ENCODE results near the gene FAM124B.

FAM124B gene

DNA sequence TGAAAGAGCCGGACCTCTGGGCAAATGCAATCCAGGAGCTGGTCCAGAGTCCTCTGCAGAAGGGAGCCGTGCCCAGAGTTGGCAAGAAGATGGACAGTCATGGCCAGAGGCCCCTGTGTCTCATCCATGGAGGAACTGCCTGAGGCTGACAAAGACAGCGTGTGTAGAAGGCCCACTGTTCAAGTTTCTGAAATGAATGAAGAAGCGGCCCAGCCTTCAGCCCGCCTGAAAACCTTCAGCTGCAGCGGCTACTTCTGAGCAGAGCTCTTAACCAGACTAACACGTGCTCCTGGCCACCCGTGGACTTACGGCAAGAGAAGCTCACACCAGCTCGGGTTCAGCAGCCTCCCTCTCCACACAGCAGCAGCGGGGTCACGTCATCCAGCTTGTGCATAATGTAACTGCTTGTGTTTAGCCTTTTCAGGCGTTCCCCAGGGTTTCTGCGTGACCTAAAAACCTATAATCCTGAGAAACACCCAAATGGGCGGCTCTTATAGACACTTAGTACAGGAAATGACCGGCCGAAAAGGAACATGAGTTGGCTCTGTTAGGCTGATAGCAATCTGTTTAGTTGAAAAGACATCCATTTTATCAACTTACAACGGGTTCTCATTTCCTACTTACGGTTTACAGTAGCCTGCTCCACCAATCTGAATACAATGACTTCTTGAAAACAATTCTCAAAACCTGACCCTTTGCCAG, at the start of gene FAM124B:
FAM124B (minus strand) TSS at position 467 of the 702 bp plus-strand sequence; CDS start at position 128, 339 bp downstream.
- Mint-ChIP-seq H3K4me3 (peak within 1 kb of the TSS; percentile 59), H3K27me3 (no peaks in the 10 kb centered on the region), H3K4me1 (no peaks in the 10 kb centered on the region), H3K36me3 (no peaks in the 10 kb centered on the region), H3K27ac (peak within 1 kb of the TSS; percentile 35), H3K9me3 (peaks cover 6% of the 10 kb centered on the region)
- ATAC-seq (ENCODE audit: low read depth): peak; percentile 49
- DNase-seq (ENCODE audit: low spot score in 2 of 2): no peak

DNA sequence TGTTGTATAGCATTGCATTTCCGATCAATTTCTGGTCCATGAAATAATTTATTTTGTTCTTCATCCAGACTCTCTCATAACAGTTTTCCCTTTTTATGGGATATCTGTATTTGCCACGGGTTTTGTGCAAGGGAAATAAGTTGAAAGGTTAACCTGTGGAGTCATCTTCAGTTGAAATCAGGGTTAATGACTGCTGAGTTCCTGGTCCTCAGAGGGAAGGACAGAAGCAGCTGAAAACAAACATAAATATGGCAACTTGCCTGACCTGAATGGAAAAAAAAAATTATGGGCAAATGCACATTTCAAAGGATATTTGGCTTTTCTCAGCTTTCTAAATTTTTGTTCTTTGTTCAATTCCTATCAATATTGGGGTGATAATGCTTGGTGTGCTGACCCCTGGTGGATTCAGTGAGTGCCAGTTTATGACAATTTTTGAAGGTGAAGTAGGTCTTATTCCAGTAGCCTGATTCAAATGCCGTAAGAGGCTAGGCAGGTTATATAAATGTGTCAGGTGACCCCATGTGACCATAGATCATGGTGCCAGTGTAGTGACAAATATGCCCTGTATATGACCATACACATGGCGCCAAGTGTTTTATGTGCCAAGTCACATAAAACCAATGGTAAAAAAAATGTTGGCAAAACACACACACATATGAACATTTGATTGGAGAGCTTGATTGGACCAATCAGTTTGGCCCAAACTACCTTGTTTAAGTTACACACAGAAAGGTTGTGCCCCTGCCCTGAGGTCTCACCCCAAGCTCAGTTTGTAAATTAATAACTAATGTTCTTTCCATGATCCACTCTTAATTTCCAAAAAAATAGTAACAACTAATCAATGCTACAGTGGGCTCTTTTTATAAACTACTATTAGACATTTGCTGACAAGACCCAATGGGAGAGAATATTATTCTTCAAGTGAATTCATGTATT, 47.6 kb upstream of the FAM124B start:
- Mint-ChIP-seq H3K4me1 (peaks cover 4% of the 10 kb centered on the region), H3K4me3 (no peak overlapping the region), H3K9me3 (peaks cover 2% of the 10 kb centered on the region), H3K27ac (no peak overlapping the region), H3K27me3 (peaks cover 3% of the 10 kb centered on the region), H3K36me3 (peaks cover 3% of the 10 kb centered on the region)
- DNase-seq (ENCODE audit: low spot score in 2 of 2) (peak in 1 of 2 donors; percentile 11), ATAC-seq (ENCODE audit: low read depth) (peak; percentile 67)

DNA sequence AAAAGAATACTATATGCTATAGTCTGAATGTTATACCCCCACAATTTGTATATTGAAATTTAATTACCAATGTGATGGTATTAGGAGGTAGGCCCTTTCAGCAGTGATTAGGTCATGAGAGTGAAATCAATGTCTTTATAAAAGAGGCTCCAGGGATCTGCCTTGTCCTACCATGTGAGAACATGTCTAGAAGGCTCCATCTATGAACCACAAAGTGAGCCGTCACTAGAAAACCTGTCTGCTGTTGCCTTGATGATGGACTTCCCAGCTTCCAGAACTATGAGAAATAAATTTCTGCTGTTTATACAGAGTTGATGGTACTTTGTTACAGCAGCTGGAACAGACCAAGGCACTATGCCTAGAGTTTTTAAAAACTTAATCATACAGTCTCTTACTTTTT, 46.3 kb upstream of the FAM124B start:
- ATAC-seq (ENCODE audit: low read depth): no peak
- Mint-ChIP-seq H3K27me3 (peaks cover 8% of the 10 kb centered on the region), H3K4me3 (no peak overlapping the region), H3K4me1 (peaks cover 6% of the 10 kb centered on the region), H3K9me3 (no peaks in the 10 kb centered on the region), H3K36me3 (no peaks in the 10 kb centered on the region), H3K27ac (no peak overlapping the region)
- no peak for DNase-seq (ENCODE audit: low spot score in 2 of 2)

DNA sequence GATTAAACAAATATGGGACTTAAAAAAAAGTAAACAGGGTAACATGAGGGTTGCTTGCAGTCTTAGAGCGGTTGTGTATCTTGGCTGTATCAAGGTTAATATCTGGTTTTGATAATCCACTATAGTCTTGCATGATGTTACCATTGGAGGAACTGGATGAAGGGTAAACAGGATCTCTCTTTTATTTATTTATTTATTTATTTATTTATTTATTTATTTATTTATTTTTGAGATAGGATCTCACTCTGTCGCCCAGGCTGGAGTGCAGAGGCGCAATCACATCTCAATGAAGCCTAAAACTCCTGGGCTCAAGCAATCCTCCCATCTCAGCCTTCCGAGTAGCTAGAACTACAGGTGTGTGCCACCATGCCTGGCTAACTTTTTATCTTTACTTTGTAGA, 42.9 kb upstream of the FAM124B start:
- Mint-ChIP-seq H3K36me3 (no peaks in the 10 kb centered on the region), H3K4me1 (peaks cover 18% of the 10 kb centered on the region), H3K27me3 (peaks cover 19% of the 10 kb centered on the region), H3K9me3 (no peaks in the 10 kb centered on the region), H3K4me3 (no peak overlapping the region), H3K27ac (no peak overlapping the region)
- DNase-seq (ENCODE audit: low spot score in 2 of 2) (no peak), ATAC-seq (ENCODE audit: low read depth) (no peak)

GRCh38 chr2:224444021-224444420, 42.1 kb upstream of the FAM124B start:
- peaks cover 20% of the 10 kb centered on the region for H3K27me3 Mint-ChIP-seq
- H3K9me3 Mint-ChIP-seq: no peaks in the 10 kb centered on the region
- no peak overlapping the region for H3K27ac Mint-ChIP-seq
- peak overlapping the region; percentile 82 for H3K4me3 Mint-ChIP-seq
- DNase-seq (ENCODE audit: low spot score in 2 of 2): no peak
- no peaks in the 10 kb centered on the region for H3K36me3 Mint-ChIP-seq
- ATAC-seq (ENCODE audit: low read depth): no peak
- H3K4me1 Mint-ChIP-seq: peaks cover 14% of the 10 kb centered on the region

DNA sequence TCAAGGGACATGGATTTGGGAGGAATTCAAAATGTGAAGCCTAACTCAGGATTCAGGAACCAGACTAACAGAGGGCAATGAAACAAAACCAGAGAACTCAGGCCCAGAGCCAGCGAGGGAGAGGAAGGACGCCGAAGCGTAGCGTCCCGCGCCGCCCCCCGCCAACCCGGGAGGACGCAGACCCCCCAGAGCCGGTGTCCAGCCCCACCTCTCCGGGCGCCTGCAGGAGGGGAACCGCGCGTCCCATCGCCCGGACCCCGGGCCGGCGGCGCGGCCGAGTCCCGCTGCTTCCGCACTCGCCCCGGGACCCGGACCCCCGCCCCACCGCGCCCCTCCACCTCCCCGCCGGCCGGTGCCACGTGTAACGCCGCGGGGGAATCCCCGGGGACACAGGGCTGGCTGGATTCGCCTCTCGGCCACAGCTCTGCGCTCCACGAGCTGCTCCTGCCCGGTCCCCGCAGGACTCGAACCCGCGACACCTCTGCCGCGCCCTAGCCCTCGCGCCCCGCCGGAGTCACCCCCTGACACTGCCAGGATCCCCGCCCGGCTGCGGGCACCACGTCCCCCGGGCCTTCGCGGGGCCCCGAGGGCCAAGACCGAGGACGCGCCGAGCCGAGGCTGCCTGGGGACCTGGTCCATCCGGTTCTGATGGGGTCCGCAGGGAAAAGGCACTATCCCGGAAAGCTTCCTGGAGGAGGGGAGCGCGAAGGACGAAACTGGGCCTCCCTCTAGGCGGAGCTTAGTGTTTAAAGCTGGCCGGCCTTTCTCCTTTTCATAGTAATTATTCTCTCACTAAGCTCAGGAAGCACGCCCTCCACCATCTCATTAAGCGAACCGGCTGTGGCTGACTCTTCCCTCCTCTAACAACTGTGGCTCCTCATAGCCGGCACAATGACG, 40.4 kb upstream of the FAM124B start:
- Mint-ChIP-seq H3K36me3 (no peaks in the 10 kb centered on the region), H3K4me3 (peak overlapping the region; percentile 84), H3K9me3 (peaks cover 1% of the 10 kb centered on the region), H3K27ac (peak overlapping the region; percentile 53), H3K4me1 (peaks cover 14% of the 10 kb centered on the region), H3K27me3 (peaks cover 25% of the 10 kb centered on the region)
- ATAC-seq (ENCODE audit: low read depth) (peak; percentile 70), DNase-seq (ENCODE audit: low spot score in 2 of 2) (peak; percentile 11 to 14)

- H3K27ac Mint-ChIP-seq: peak overlapping the region; percentile 45
- H3K27me3 Mint-ChIP-seq: peaks cover 27% of the 10 kb centered on the region
- DNase-seq (ENCODE audit: low spot score in 2 of 2) (no peak), ATAC-seq (ENCODE audit: low read depth) (no peak)
- H3K4me1 Mint-ChIP-seq: peaks cover 14% of the 10 kb centered on the region
- peak overlapping the region; percentile 84 for H3K4me3 Mint-ChIP-seq
- no peaks in the 10 kb centered on the region for H3K36me3 Mint-ChIP-seq
- peaks cover 1% of the 10 kb centered on the region for H3K9me3 Mint-ChIP-seq
Measured at GRCh38 chr2:224440988-224441387, 39.1 kb upstream of the FAM124B start.

GRCh38 chr2:224438726-224439125, 36.8 kb upstream of the FAM124B start:
- H3K27me3 Mint-ChIP-seq: peaks cover 27% of the 10 kb centered on the region
- no peaks in the 10 kb centered on the region for H3K36me3 Mint-ChIP-seq
- H3K4me3 Mint-ChIP-seq: no peak overlapping the region
- peaks cover 14% of the 10 kb centered on the region for H3K4me1 Mint-ChIP-seq
- no peak overlapping the region for H3K27ac Mint-ChIP-seq
- peaks cover 1% of the 10 kb centered on the region for H3K9me3 Mint-ChIP-seq
- DNase-seq (ENCODE audit: low spot score in 2 of 2) (no peak), ATAC-seq (ENCODE audit: low read depth) (no peak)

DNA sequence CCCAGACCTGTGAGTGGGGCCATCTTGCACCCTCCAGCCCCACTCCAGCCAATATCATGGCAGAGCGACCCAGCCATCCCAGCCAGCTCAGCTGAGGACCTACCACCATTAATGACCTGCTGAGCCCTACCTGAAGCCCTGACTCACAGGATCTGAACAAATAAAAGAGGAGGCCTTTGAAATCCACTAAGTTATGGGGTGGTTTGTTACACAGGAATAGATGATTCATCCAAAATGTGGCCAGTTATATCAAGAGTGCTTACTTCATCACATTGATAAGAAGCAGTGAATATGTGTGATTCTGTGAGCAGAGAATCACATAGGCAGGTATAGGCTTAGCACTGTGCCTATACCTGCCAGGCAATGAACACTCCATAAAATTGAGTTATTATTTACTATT, 34.7 kb upstream of the FAM124B start:
- ATAC-seq (ENCODE audit: low read depth) (no peak), DNase-seq (ENCODE audit: low spot score in 2 of 2) (no peak)
- H3K27ac Mint-ChIP-seq: no peak overlapping the region
- no peak overlapping the region for H3K4me3 Mint-ChIP-seq
- H3K9me3 Mint-ChIP-seq: peaks cover 1% of the 10 kb centered on the region
- peaks cover 3% of the 10 kb centered on the region for H3K4me1 Mint-ChIP-seq
- H3K27me3 Mint-ChIP-seq: peaks cover 16% of the 10 kb centered on the region
- peaks cover 2% of the 10 kb centered on the region for H3K36me3 Mint-ChIP-seq

DNA sequence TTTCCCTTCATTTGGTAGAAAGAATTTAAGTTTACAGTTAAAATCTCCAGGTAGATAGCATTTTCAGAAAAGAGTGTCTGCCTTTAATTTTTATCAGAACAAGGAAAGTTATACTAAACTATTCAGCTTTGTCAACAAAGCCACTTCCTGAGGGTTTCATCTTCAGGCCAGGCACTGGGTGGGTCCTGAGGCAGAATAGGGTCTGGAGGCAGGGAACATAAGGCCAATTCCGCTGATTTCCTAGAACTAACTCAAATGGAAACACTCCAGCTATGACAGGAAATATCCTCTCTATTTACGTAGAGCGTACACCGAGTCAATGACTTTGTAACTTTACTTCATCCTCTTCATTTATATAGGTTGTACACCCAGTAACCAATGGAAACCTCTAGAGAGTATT, 32.7 kb upstream of the FAM124B start:
- ATAC-seq (ENCODE audit: low read depth): no peak
- H3K27me3 Mint-ChIP-seq: peaks cover 12% of the 10 kb centered on the region
- H3K27ac Mint-ChIP-seq: no peak overlapping the region
- no peak for DNase-seq (ENCODE audit: low spot score in 2 of 2)
- H3K4me3 Mint-ChIP-seq: no peak overlapping the region
- no peaks in the 10 kb centered on the region for H3K4me1 Mint-ChIP-seq
- H3K36me3 Mint-ChIP-seq: peaks cover 2% of the 10 kb centered on the region
- H3K9me3 Mint-ChIP-seq: peaks cover 4% of the 10 kb centered on the region

DNA sequence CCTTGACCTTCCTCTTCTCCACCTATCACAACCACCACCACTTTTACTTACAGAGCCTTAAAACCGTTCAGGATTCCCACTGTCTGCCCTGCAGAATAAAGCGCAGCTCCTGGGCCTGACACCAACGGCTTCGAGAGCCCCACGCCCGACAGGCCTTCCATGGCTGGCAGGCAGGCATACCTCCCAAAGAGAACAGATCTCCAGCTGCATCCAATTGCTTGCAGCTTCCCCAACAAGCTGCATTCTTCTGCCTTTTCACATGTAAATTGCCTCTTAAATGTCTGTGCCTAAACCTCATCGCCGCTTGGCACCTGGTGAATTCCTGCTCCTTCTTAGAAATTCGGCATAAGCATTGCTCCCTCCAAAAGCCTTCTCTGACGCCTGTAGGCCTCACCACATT, 31.5 kb upstream of the FAM124B start:
- H3K4me1 Mint-ChIP-seq: no peaks in the 10 kb centered on the region
- peaks cover 12% of the 10 kb centered on the region for H3K27me3 Mint-ChIP-seq
- H3K4me3 Mint-ChIP-seq: no peak overlapping the region
- DNase-seq (ENCODE audit: low spot score in 2 of 2) (no peak), ATAC-seq (ENCODE audit: low read depth) (no peak)
- peaks cover 2% of the 10 kb centered on the region for H3K36me3 Mint-ChIP-seq
- no peak overlapping the region for H3K27ac Mint-ChIP-seq
- peaks cover 4% of the 10 kb centered on the region for H3K9me3 Mint-ChIP-seq

DNA sequence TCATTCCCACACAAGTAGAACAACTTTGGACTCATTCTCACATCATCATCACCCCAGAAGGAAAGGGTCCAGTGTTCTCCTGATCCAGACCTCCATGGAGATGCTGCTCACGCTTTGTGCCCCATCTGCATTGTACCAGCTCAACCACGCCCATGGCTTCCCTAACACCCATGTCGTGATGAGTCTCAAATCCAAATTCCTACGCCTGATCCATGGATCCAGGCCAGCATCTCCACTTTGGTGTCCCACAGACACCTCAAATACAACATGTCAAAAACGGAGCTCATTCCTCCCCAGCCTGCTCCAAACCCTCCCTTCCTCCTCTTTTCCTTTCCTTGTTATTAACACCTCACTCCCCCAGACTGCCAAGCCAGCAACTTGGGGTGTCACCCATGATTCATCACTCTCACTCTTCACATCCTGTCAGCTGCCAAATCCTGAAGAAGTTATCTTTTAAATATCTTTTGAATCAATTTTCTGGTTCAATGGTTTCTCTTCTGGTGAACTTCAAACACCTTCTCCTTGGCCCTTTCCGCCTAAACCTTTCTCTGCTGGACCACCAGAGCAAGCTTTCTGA, 30.2 kb upstream of the FAM124B start:
- no peak overlapping the region for H3K4me3 Mint-ChIP-seq
- DNase-seq (ENCODE audit: low spot score in 2 of 2): no peak
- ATAC-seq (ENCODE audit: low read depth): no peak
- peaks cover 2% of the 10 kb centered on the region for H3K36me3 Mint-ChIP-seq
- no peak overlapping the region for H3K27ac Mint-ChIP-seq
- no peaks in the 10 kb centered on the region for H3K4me1 Mint-ChIP-seq
- peaks cover 8% of the 10 kb centered on the region for H3K27me3 Mint-ChIP-seq
- peaks cover 4% of the 10 kb centered on the region for H3K9me3 Mint-ChIP-seq

- Mint-ChIP-seq H3K4me1 (peaks cover 4% of the 10 kb centered on the region), H3K36me3 (peaks cover 4% of the 10 kb centered on the region), H3K4me3 (no peak overlapping the region), H3K9me3 (peaks cover 9% of the 10 kb centered on the region), H3K27me3 (peaks cover 5% of the 10 kb centered on the region), H3K27ac (no peak overlapping the region)
- ATAC-seq (ENCODE audit: low read depth): no peak
- DNase-seq (ENCODE audit: low spot score in 2 of 2): no peak
Measured at GRCh38 chr2:224429441-224429810, 27.5 kb upstream of the FAM124B start.

Data from memory B cell (primary cell).